Measurements from ENCODE around the gene SEMA6A. TPM values are rescaled to one million over a fixed set of nuclear protein-coding genes. Genes with fewer than 3 reads are reported as not detected.

The SEMA6A gene
- total RNA-seq, 2 experiments from 2014 or later: not detected

- peak; percentile 49 for ATAC-seq
- Mint-ChIP-seq H3K27me3 (peaks cover 64% of the 10 kb centered on the region), H3K9me3 (no peaks in the 10 kb centered on the region), H3K36me3 (ENCODE audit: low read depth) (no peaks in the 10 kb centered on the region), H3K4me3 (no peak overlapping the region), H3K27ac (no peak overlapping the region), H3K4me1 (ENCODE audit: low read depth) (peaks cover 27% of the 10 kb centered on the region)
- no peak for TF ChIP-seq CTCF (IDR thresholded peaks at IDR 0.05)
- ChIA-PET POLR2A (no interaction called here), CTCF (interaction anchor here (1.3 to 2.3 kb wide), 4 partner anchors 20 to 371 kb away, joined by 3 to 7 read pairs (median 4); no protein-coding TSS in a partner anchor)
- intact Hi-C loops (cut with micrococcal nuclease): loop anchor here (5.0 kb wide), 1 partner anchor 370 kb away; no protein-coding TSS in a partner anchor
- DNase-seq: peak; percentile 37
Observed at GRCh38 chr5:116577064-116577788, 2.6 kb upstream of the SEMA6A start.

- Mint-ChIP-seq H3K4me1 (ENCODE audit: low read depth) (peaks cover 27% of the 10 kb centered on the region), H3K9me3 (no peaks in the 10 kb centered on the region), H3K36me3 (ENCODE audit: low read depth) (no peaks in the 10 kb centered on the region), H3K4me3 (no peak overlapping the region), H3K27ac (no peak overlapping the region), H3K27me3 (peaks cover 68% of the 10 kb centered on the region)
- intact Hi-C loops (cut with micrococcal nuclease): loop anchor here (5.0 kb wide), 1 partner anchor 371 kb away; no protein-coding TSS in a partner anchor
- ChIA-PET CTCF (interaction anchor here (1.1 to 2.3 kb wide), 8 partner anchors 9 to 429 kb away, joined by 3 to 7 read pairs (median 4); no protein-coding TSS in a partner anchor), POLR2A (no interaction called here)
- TF ChIP-seq CTCF (IDR thresholded peaks at IDR 0.05): peak; percentile 66
- ATAC-seq: peak; percentile 80
- DNase-seq: peak; percentile 64
Observed at GRCh38 chr5:116576053-116576713, 1.6 kb upstream of the SEMA6A start.

GRCh38 chr5:116575326-116576052 is 866 bp upstream of the SEMA6A start:
- POLR2A ChIA-PET: no interaction called here
- CTCF ChIA-PET: interaction anchor here (0.6 to 2.3 kb wide), 10 partner anchors 9 to 1278 kb away, joined by 3 to 7 read pairs (median 4); no protein-coding TSS in a partner anchor
- intact Hi-C loops (cut with micrococcal nuclease): loop anchor here (5.0 kb wide), 1 partner anchor 372 kb away; no protein-coding TSS in a partner anchor
- TF ChIP-seq CTCF (IDR thresholded peaks at IDR 0.05): no peak
- ATAC-seq: no peak
- peak overlapping the region; percentile 47 for H3K4me3 Mint-ChIP-seq
- DNase-seq: peak; percentile 7
- H3K9me3 Mint-ChIP-seq: no peaks in the 10 kb centered on the region
- H3K36me3 Mint-ChIP-seq (ENCODE audit: low read depth): no peaks in the 10 kb centered on the region
- peaks cover 65% of the 10 kb centered on the region for H3K27me3 Mint-ChIP-seq
- no peak overlapping the region for H3K27ac Mint-ChIP-seq
- H3K4me1 Mint-ChIP-seq (ENCODE audit: low read depth): peaks cover 27% of the 10 kb centered on the region

GRCh38 chr5:116573702-116574366 is 789 bp downstream of the SEMA6A start:
- peaks cover 70% of the 10 kb centered on the region for H3K27me3 Mint-ChIP-seq
- no peak for ATAC-seq
- intact Hi-C loops (cut with micrococcal nuclease): no loop called here
- H3K27ac Mint-ChIP-seq: no peak overlapping the region
- peaks cover 27% of the 10 kb centered on the region for H3K4me1 Mint-ChIP-seq (ENCODE audit: low read depth)
- H3K9me3 Mint-ChIP-seq: no peaks in the 10 kb centered on the region
- no peak for TF ChIP-seq CTCF (IDR thresholded peaks at IDR 0.05)
- ChIA-PET CTCF (no interaction called here), POLR2A (no interaction called here)
- DNase-seq: peak; percentile 12
- no peaks in the 10 kb centered on the region for H3K36me3 Mint-ChIP-seq (ENCODE audit: low read depth)
- peak overlapping the region; percentile 62 for H3K4me3 Mint-ChIP-seq
